ENCODE measurements around the gene TLR5.

GRCh38 chr1:223088713-223089240 is 54.3 kb downstream of the TLR5 start:
- no peak for TF ChIP-seq CTCF (IDR thresholded peaks at IDR 0.05)
- no peak for TF ChIP-seq POLR2A (IDR thresholded peaks at IDR 0.05)
